Endometrial microvascular endothelial cells (primary cell): ENCODE data around the gene CCNY. TPM values are rescaled to one million over a fixed set of nuclear protein-coding genes. Genes with fewer than 3 reads are reported as not detected.
"Not testable (repeated sequence)": the region's sequence is repeated elsewhere in the genome, so short reads cannot be mapped to it uniquely, and the experiment has no call there.

Source experiments
- in situ Hi-C: cut with HindIII; loops from 2 replicates; pipeline ENCODE4 v1.10.0; 2017; ENCODE audit warnings: low sequenced_read_pairs, low pct_unique_long_range_greater_than_20kb; ENCODE audit errors: inconsistent ontology term
- total RNA-seq: library from RNA; depleted of rRNA; stranded (reverse); fragments of >200 nt; gene quantifications from one replicate; pipeline ENCODE4 v1.2.3, GENCODE V29; 2015; ENCODE audit errors: inconsistent ontology term

Gene CCNY
- total RNA-seq, 1 donor from 2014 or later: 54.7 TPM

DNA sequence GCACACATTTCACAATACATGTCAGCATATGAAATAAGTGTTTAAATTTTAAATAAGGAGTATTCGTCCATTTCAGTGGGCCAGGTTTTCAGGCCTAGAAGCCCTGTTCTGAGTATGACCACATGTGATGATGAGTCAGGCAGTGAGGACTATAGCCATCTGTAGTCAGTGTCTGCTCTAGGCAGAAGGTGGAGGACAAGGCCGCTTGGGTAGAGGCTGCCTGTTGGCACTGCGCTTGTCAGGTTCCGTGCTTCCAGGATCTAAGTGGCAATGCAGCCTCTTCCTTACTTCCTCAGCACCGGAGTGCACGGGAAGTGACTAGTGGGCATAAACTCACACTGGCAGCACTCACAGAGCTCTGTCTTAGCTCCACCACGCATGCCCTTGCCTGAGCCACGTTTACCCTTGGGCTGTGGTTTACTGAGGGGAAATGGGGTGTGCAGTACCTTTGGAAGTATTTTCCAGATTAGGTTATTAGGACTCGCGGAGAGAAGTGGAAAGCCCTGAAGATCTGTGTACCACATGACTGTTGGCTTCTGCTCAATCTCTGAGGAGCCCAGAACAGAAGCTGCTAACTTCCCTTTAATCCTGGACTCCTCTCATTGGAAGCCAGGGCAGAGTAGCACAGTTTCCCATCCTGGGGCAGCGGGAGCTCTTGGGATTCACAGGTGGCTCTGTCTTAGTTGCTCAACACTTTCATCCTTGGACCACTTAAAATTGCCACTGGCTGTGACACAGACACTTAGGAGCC, 181.3 kb downstream of the CCNY start:
- in situ Hi-C loops: no loop called here

DNA sequence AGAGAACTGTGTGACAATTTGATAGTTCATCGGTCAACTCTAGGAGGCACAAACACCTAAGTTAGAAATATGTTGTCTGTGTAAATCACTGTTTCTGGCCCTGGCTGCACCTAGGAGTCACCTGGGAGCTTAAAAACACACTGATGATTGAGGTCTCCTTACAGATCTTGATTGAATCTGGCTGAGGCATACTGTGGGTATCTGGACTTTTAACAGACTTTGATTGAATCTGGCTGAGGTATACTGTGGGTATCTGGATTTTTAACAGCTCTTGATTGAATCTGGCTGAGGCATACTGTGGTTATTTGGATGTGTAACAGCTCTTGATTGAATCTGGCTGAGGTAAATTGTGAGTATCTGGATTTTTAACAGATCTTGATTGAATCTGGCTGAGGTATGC, 181.9 kb downstream of the CCNY start:
- in situ Hi-C loops: not testable (repeated sequence)

DNA sequence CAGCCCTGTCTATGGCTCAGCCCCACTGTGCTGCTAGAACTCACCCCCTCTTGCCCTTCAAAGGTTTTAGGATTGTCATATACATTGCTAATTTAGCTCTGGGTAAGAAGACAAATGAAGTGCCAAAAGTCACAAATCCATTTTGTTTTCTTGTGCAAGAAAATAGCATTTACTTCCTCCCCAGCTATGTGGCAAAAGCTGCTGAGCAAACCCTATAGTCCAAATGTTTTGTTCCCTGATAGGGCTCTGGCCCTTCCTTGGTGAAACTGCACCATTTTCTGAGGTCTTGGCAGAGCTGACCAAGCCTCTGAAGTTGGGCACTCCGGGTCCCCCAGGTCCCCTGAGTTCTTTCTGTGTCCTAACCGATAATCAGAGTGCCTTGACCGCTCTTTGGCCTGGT, 184.7 kb downstream of the CCNY start:
- in situ Hi-C loops: no loop called here

DNA sequence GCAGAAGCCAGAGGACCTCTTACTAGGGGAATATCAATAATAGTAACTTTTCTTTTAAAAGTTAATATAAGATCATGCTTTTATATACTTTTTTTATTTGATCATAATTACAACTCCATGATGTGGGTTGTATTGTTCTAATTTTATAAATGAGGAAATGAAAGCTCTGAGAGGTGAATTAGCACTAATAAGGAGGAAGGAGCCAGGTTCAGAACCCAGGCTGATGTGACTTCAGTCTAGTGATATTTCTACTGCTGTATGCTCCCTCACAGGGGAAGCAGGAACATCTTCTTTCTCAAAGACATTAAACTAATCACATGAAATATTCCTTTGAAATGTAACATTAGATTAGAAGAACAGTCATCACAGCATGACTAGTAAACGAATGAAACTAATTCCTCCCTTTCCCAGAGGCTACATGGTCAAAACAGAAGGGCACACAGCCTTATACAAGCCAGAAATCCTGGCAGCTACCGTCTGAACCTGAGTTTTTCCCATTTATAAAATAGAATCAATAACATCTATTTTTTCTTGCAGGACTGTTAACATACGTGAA, 187.4 kb downstream of the CCNY start:
- in situ Hi-C loops: no loop called here

DNA sequence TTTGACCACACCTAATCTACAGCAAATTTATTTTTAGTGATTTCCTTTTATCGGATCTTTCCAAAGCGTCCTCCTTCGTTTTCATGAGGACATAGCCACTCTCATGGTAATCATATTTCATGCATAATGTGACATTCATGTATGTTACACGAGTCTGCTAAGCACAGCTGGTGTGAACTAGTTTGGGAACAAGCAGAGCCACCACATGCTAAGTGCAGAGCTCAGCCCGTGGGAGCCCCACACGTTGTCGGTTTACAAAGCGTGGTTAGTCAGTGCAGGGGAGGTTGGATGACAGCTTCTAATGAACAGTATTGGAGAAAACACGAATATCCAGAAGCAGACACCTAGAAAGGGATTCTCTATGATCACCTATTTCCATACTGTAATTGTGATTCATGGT, 190.4 kb downstream of the CCNY start:
- in situ Hi-C loops: loop anchor here (25.0 kb wide), 1 partner anchor 314 kb away; no protein-coding TSS in a partner anchor

DNA sequence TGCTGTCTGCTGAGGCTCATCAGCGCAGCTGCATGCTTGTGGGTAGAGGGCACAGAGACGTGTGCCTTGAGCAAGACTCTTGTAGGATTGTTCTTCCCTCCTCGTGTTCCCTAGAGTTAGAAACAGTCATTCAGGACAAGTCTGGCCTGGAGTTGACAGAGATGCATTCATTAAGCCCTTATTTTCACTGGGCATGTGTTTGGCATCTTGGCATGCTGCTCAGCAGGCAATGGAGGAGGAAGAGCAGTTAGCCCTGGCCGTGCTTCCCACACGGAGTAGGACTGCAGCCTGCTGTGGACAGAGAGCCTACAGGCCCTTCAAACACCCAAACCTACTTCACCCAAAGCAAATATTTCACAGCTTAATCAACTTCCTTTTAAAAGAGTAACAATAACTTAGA, 195.8 kb downstream of the CCNY start:
- in situ Hi-C loops: loop anchor here (25.0 kb wide), 1 partner anchor 320 kb away; no protein-coding TSS in a partner anchor

DNA sequence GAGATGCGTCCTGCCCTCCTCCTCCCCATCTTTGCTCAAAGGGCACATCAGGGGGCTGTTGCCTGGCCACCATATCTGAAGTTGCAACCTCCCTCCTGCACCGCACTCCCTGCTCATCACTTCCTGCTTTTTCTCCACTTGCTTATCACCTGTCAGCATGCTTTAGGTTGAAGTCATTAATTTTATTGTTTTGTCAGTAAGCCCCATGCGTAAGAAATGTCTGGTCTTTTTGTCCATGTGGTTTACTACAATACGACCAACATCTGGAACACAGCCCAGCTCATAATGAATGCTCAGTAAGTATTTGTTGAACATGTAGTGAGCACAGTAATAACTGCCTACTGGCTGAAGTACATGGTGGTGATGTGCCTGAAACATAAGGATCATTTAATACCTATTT, 197.3 kb downstream of the CCNY start:
- in situ Hi-C loops: loop anchor here (25.0 kb wide), 1 partner anchor 321 kb away; no protein-coding TSS in a partner anchor

DNA sequence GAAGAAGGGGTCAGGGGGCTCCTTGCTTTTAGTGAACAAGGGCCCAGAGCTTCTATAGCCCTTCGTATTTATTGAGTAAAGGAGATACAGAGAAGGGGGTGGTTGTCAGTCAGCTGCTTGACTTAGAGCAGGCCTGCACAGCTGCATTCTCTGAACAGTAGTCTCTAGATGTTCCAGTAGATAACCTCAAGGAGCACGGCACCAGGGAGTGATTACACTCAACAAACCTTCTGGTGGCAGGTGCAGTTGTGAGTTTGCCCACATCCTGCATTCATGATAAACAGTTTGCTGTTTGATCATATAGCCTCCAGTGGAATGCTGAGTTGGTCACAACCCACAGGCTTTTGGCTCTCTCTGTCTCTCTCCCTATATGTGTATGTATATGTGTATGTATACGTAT, 198.8 kb downstream of the CCNY start:
- in situ Hi-C loops: loop anchor here (25.0 kb wide), 1 partner anchor 323 kb away; no protein-coding TSS in a partner anchor

DNA sequence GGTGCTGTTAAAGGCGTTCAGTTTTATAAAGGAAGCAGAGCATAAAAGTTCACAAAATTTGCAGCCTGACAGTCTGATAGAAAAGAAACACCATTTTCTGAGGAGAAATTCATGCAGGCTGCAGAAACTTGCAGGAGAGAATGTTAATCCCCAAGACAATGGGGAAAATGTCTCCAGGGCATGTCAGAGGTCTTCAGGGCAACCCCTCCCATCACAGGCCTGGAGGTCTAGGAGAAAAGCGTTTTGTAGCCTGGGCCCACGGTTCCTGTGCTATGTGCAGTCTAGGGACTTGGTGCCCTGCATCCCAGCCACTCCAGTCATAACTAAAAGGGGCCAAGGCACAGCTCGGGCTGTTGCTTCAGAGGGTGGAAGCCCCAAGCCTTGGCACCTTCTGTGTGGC, 200.5 kb downstream of the CCNY start:
- in situ Hi-C loops: loop anchor here (25.0 kb wide), 1 partner anchor 324 kb away; no protein-coding TSS in a partner anchor

DNA sequence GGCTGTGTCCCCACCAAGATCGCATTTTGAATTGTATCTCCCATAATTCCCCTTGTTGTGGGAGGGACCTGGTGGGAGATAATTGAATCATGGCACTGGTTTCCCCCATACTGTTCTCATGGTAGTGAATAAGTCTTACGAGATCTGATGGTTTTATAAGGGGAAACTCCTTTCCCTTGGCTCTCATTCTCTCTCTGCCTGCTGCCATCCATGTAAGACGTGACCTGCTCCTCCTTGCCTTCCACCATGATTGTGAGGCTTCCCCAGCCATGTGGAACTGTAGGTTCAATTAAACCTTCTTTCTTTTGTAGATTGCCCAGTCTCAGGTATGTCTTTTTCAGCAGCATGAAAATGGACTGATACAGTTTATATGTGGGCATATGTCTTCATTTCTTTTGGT, 201.6 kb downstream of the CCNY start:
- in situ Hi-C loops: loop anchor here (25.0 kb wide), 1 partner anchor 326 kb away; no protein-coding TSS in a partner anchor

DNA sequence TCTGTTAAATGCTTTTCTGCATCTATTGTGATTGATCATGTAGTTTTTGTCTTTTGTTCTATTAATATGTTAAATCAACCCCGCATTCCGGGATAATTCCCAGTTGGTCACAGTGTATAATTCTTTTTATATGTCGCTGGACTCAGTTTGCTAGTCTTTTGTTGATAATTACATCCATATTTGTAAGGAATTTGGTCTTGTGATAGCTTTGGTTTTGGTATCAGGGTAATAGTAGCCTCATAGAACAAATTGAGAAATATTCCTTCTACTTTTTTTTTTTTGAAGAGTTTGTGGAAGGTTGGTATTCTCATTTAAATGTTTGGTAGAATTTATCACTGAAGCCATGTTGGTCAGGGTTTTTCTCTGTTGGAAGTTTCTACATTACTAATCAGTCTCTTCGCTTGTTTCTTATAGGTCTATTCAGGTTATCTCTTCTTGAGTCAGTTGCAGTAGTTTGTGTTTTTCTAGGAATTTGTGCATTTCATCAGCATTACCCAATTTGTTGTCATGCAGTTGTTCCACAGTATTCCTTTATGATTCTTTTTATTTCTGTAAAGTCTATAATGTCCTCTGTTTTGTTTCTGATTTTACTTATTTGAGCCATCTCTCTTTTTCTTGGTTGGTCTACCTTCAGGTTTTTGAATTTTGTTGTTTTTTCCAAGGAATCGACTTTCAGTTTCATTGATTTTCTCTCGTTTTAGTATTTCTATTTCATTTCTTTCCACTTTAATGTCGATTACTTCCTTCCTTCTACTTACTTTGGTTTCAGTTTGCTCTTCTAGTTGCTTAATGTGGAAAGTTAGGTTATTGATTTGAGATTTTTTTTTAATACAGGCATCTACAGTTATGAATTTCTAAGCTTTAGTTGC, 204.2 kb downstream of the CCNY start:
- in situ Hi-C loops: loop anchor here (25.0 kb wide), 1 partner anchor 328 kb away; no protein-coding TSS in a partner anchor

DNA sequence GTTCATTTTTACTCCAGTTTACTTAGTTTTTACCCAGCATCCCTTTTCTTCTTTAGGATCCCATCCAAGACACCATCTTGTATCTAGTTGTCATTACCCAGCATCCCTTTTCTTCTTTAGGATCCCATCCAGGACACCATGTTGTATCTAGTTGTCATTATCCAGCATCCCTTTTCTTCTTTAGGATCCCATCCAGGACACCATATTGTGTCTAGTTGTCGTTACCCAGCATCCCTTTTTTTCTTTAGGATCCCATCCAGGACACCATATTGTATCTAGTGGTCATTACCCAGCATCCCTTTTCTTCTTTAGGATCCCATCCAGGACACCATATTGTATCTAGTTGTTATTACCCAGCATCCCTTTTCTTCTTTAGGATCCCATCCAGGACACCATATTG, 205.4 kb downstream of the CCNY start:
- in situ Hi-C loops: loop anchor here (25.0 kb wide), 1 partner anchor 329 kb away; no protein-coding TSS in a partner anchor

DNA sequence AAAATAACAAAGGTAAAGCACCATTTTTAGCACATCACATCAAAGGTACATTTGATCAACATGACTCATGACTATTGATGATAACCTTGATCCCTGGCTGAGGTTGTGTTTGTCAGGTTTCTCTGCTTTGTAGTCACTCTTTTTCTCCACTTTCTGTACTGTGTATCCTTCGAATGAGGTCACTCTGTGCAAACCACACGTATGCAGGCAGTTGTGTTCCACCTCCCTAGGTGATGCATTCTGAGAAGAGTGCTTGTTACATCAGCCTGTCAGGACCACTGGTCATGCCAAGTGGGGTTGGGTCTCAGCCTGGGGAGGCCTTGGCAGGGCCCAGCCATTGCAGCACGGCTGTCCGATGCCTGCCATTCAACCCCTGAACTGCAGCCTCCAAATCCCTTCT, 206.0 kb downstream of the CCNY start:
- in situ Hi-C loops: loop anchor here (25.0 kb wide), 1 partner anchor 330 kb away; no protein-coding TSS in a partner anchor

DNA sequence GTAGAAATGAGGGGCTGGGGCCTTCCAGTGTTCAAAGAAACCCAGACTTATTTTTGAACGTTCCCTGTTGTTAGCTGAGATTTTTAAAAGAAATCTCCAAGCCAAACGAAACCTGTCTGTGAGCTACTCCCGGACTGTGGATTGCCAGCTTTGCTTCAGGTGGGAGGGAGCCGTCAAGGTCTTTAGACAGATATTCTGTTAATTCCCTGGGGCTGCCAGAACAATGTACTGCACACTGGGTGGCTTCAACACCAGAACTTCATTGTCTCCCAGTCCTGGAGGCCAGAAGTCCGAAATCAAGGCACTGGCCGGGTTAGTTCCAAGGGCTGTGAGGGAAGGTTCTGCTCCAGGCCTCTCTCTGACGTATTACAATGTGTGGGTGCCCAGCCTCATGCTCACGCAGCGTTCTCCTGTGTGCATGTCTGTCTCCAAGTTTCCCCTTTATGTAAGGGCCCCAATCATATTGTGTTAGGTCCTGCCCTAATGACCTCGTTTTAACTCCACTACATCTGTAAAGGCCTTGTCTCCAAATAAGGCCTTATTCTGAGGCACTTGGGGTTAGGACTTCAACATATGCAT, 208.9 kb downstream of the CCNY start:
- in situ Hi-C loops: loop anchor here (25.0 kb wide), 1 partner anchor 333 kb away; no protein-coding TSS in a partner anchor

DNA sequence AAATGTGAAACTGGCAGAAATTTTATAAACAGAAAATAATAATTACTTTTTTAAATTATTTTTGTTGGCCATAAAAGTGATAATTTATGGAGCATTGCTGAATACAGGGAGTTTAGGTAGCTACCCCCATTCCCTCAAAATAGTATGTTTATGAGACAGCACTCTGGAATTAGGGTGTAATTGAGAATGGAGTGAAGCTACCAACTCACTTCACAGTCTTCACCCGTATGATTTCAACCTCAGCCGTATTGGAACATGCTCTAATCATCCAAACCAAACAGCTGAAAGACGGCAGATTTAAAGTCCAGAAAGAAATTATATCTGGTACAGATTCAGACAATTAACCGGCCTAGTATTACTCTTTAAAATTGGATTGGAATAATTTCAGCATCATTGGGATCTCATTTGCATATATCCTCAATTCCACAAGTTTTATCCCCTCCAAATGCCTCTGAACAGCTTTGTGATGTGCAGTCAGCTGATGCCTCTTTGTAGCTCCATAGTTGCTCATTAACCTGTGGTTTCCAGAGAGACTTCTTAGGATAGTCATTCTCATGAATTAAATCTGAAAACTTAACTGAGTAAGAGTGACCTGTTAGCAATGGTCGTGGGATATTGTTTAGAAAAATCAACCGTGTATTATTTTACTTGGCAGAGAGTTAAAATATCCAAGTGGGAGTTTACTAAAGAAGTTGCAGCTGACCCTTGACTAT, 209.7 kb downstream of the CCNY start:
- in situ Hi-C loops: loop anchor here (25.0 kb wide), 1 partner anchor 334 kb away; no protein-coding TSS in a partner anchor

DNA sequence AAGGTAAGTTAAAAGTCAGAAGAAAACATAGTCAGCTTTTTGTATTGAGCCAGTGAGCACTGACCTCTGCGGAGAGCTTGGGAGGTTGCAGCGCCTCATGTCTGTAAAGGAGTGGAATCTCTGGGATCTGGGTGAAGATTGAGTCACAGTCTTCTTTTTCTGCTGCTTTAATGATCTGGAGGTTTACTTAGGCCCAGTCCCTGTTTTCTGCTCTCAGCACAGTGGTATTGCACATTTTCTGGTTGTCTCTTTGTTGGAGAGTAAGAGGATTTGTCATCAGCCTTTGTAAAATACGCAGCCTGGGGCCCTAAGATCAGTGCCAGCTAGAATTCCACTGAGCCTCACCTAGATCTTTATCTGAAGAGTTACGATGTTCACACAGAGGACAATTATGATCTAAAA, 210.5 kb downstream of the CCNY start:
- in situ Hi-C loops: loop anchor here (25.0 kb wide), 1 partner anchor 335 kb away; no protein-coding TSS in a partner anchor

DNA sequence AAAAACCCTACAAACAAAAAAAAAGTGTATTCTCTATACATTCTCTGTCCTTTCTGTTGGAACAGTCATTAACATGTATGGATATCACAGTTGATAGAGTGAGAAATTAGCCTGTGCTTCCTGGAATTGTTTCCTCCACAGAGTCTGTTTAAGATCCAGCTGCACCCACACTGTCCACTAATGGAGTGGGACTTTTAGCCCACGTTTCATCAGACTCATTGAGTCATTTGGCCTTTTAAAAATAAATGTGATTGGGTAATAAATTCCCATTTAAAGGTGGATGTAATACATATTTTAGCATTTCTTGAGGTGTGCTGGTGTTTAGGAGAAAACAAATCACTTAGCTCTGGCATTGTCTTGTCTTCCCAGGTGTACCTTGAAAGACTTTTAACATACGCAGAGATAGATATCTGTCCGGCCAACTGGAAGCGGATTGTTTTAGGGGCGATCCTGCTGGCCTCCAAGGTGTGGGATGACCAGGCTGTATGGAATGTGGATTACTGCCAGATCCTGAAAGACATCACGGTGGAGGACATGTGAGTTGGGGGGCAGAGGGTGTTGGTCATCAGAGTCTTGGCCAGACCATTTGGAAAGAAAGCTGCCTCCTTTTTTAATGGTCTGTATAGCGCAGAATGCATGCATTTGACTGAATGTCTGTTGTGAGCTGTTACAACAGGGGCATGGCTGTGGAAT, 216.5 kb downstream of the CCNY start:
- in situ Hi-C loops: no loop called here

DNA sequence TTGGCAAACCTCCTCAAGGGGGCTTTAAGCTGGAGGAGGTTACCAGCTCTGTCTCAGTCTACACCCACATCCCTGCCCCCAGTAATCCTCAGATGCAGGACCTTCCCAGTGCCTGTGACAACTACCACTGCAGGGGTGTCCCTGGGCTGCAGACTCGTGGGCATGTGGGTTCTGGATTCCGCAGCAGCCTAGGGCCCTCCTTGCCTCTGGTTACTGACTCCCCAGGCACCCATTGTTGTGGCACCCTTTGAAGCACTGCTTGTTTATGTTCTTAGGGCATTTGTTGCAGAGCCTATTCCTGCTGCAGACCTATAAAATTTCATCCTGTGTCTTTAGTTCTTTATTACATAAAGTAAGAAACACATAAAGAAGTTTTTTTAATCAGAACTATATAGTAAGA, 217.7 kb downstream of the CCNY start:
- in situ Hi-C loops: no loop called here
